MM.1S (cell line): ENCODE results near the gene ARHGEF40.

Source experiments
- CTCF ChIP-seq: fragments of 300-600 bp; sonication (generic); IDR thresholded peaks from 2 replicates; pipeline ENCODE4 v1.5.1; 2016; ENCODE audit warnings: antibody characterized with exemption, low read length, mixed read lengths
- EZH2 ChIP-seq: fragments of 300-600 bp; sonication (generic); optimal IDR thresholded peaks from 2 replicates; pipeline ENCODE3; 2017; ENCODE audit warnings: low read depth, mild to moderate bottlenecking, antibody characterized with exemption, low read length, mixed read lengths

GRCh38 chr14:21120686-21121085, 50.6 kb downstream of the ARHGEF40 start:
- TF ChIP-seq EZH2 (no peak), CTCF (no peak)
